ENCODE data around the gene HAS3. TPM values are rescaled to one million over a fixed set of nuclear protein-coding genes. Genes with fewer than 3 reads are reported as not detected.

The HAS3 gene
- total RNA-seq, 1 experiment from 2014 or later: 100 TPM

DNA sequence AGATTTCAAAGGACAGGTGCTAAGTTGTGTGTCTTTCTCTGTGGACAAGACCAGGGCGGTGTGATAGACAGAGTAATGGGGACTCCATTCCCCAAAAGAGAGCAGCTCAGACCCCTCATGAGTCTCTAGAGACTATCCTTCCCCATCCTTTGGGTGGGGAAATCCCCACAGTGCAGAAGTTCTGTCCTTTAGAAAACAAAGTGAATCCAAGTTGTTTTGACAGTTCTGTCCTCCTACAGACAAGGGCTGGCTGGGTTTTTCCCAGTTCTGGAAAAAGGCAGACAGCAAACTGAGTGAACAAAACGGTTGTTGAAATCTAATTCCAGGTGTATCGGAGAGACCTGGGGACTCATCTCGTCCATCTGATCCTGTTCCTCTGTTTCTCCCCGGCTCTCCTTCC is 11.0 kb upstream of the HAS3 start:
- TF ChIP-seq, protein P1, sequence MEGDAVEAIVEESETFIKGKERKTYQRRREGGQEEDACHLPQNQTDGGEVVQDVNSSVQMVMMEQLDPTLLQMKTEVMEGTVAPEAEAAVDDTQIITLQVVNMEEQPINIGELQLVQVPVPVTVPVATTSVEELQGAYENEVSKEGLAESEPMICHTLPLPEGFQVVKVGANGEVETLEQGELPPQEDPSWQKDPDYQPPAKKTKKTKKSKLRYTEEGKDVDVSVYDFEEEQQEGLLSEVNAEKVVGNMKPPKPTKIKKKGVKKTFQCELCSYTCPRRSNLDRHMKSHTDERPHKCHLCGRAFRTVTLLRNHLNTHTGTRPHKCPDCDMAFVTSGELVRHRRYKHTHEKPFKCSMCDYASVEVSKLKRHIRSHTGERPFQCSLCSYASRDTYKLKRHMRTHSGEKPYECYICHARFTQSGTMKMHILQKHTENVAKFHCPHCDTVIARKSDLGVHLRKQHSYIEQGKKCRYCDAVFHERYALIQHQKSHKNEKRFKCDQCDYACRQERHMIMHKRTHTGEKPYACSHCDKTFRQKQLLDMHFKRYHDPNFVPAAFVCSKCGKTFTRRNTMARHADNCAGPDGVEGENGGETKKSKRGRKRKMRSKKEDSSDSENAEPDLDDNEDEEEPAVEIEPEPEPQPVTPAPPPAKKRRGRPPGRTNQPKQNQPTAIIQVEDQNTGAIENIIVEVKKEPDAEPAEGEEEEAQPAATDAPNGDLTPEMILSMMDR (conservative IDR thresholded peaks at IDR 0.05): no peak
- peak overlapping the region in 2 of 3 experiments; percentile 6 to 31; a peak in 3 of 7 replicates for H3K27ac Mint-ChIP-seq
- WGBS (ENCODE audit: extremely low coverage, insufficient read length, low lambda C conversion rate): no CpG with 5 or more reads among the region's 5 CpGs

More for the DNA sequence above, 11.0 kb upstream of the HAS3 start:
- Histone ChIP-seq H4K91ac (ENCODE audit: insufficient read length, low read depth, low read length) (no peak overlapping the region), H3K56ac (ENCODE audit: insufficient read length, low read depth, low read length) (no peak overlapping the region), H3T11ph (ENCODE audit: low read length) (no peak overlapping the region), H2BK5ac (ENCODE audit: insufficient read length, low read length) (no peak overlapping the region), H2AK5ac (ENCODE audit: insufficient read length, low read length) (no peak overlapping the region), H3K23ac (ENCODE audit: insufficient read length, low read depth, low read length) (no peak overlapping the region), H3K9ac (ENCODE audit: extremely low read depth, insufficient read length, low read length) (no peak overlapping the region), H2BK12ac (ENCODE audit: insufficient read length, low read depth, low read length) (no peak overlapping the region), H3K27me3 (ENCODE audit: insufficient read depth, low read length) (no peaks in the 10 kb centered on the region), H3K4me1 (ENCODE audit: insufficient read depth, low read length) (peaks cover 8% of the 10 kb centered on the region; the same call in 1 of the 2 replicates), H2AFZ (ENCODE audit: low read length) (no peak overlapping the region), H3K4ac (ENCODE audit: low read depth, low read length) (no peak overlapping the region), H3K23me2 (ENCODE audit: insufficient read length, low read depth, low read length, poor library complexity, severe bottlenecking) (no peaks in the 10 kb centered on the region), H3K27ac (ENCODE audit: insufficient read length, low read depth, low read length) (no peak overlapping the region), H2BK15ac (ENCODE audit: low read depth, low read length) (no peak overlapping the region), H2BK20ac (ENCODE audit: low read depth, low read length, poor library complexity, severe bottlenecking) (no peak overlapping the region), H4K20me1 (ENCODE audit: control insufficient read depth, insufficient read depth, insufficient read length) (no peaks in the 10 kb centered on the region), H3K4me2 (ENCODE audit: insufficient read depth, insufficient read length, low read length) (no peak overlapping the region), H3K79me1 (ENCODE audit: insufficient read depth, low read depth, low read length, poor library complexity, severe bottlenecking) (no peaks in the 10 kb centered on the region), H3K9me3 (ENCODE audit: control insufficient read depth, low read depth, low read length) (no peaks in the 10 kb centered on the region), H3K18ac (ENCODE audit: insufficient read length, low read depth, low read length) (no peak overlapping the region), H4K8ac (replicated peaks; ENCODE audit: insufficient read length, low read depth, low read length) (no peak overlapping the region), H3K14ac (ENCODE audit: insufficient read depth, low read length) (no peak overlapping the region), H3K79me2 (ENCODE audit: insufficient read depth, low read length) (no peaks in the 10 kb centered on the region), H2BK120ac (ENCODE audit: low read depth, low read length, poor library complexity, severe bottlenecking) (no peak overlapping the region), H4K5ac (ENCODE audit: insufficient read length, low read depth, low read length) (no peak overlapping the region)
- Mint-ChIP-seq H3K4me1 (peaks cover 26 to 29% of the 10 kb centered on the region in 2 experiments), H3K4me3 (no peak overlapping the region), H3K9me3 (no peaks in the 10 kb centered on the region), H3K36me3 (ENCODE audit: insufficient read depth in 1 of 3, low read depth in 3 of 3) (no peaks in the 10 kb centered on the region), H3K27me3 (ENCODE audit: low read depth) (no peaks in the 10 kb centered on the region)
- no peak for DNase-seq

All from H9 (cell line).